Breast epithelium (tissue), 3 donors: ENCODE measurements around the gene BDP1.

Source experiments
- CTCF ChIP-seq, 3 donors: fragments of 450-650 bp; IDR thresholded peaks; one replicate each; pipeline ENCODE4 v1.5.1; 2016 to 2017; ENCODE audit warnings: antibody characterized with exemption in 3 of 3, mild to moderate bottlenecking in 3 of 3, moderate library complexity in 3 of 3
- POLR2A ChIP-seq: fragments of 450-650 bp; IDR thresholded peaks from one replicate; pipeline ENCODE4 v1.6.1; 2016; ENCODE audit warnings: antibody characterized with exemption, mild to moderate bottlenecking, moderate library complexity

- no peak for TF ChIP-seq POLR2A
- TF ChIP-seq CTCF (IDR thresholded peaks at IDR 0.05), result no peak
Measured at GRCh38 chr5:71582945-71583584, 127.6 kb downstream of the BDP1 start.
